A549 (cell line): ENCODE data around the gene PRRG1. TPM values are rescaled to one million over a fixed set of nuclear protein-coding genes. Genes with fewer than 3 reads are reported as not detected.

Experiments used
- ATAC-seq, 2 experiments: fragments of 200-7000 bp in 1 of 2; fragments of >200 bp in 1 of 2; cut with Nextera tagmentation in 1 of 2; cut with Tn5 transposase in 1 of 2; 3 replicates each; pipeline versions ENCODE4 v1.8.0 to v1.9.1; 2018 to 2020; ENCODE audit warnings: mild to moderate bottlenecking in 1 of 2, moderate library complexity in 1 of 2
- CTCF ChIA-PET: fragments of 300-600 bp; sonication (Branson Sonifier 250); formaldehyde crosslinking; extraction: SDS; loops from one replicate; lab custom pipeline; 2021; ENCODE audit warnings: antibody characterized with exemption, inconsistent platforms; lab: Yijun Ruan, JAX
- POLR2A ChIA-PET: fragments of 350-600 bp; formaldehyde crosslinking; extraction: SDS; loops from one replicate; lab custom pipeline; 2021; ENCODE audit warnings: antibody characterized with exemption, inconsistent platforms; lab: Yijun Ruan, JAX
- DNase-seq, 2 experiments: peaks; one replicate each; pipeline versions ENCODE4 v3.0.0 to v3.0.0-alpha.2; 2011 to 2016; ENCODE audit warnings: low read depth in 1 of 2, low spot score in 1 of 2
- FAIRE-seq: peaks from 2 replicates; lab custom pipeline; 2011; peaks lifted over from hg19 to GRCh38; lab: Jason Lieb, UNC
- H3K27ac ChIP-seq, 2 experiments: fragments of >200 bp; sonication (Bioruptor Twin); formaldehyde crosslinking; 3 replicates each; pipeline ENCODE4 v1.5.1; 2016 to 2017
- H3K4me1 ChIP-seq: fragments of >200 bp; sonication (Bioruptor Twin); formaldehyde crosslinking; 3 replicates; pipeline ENCODE4 v1.6.1; 2016
- H3K4me2 ChIP-seq: fragments of >200 bp; sonication (Bioruptor Twin); formaldehyde crosslinking; 3 replicates; pipeline ENCODE4 v1.6.1; 2016
- H3K4me3 ChIP-seq: fragments of >200 bp; sonication (Bioruptor Twin); formaldehyde crosslinking; 3 replicates; pipeline ENCODE4 v1.5.1; 2016
- H3K9me3 ChIP-seq: fragments of >200 bp; sonication (Bioruptor Twin); formaldehyde crosslinking; 3 replicates; pipeline ENCODE4 v1.6.1; 2016
- BCL3 ChIP-seq: fragments of >200 bp; sonication (Bioruptor Twin); formaldehyde crosslinking; IDR thresholded peaks from 3 replicates; pipeline ENCODE4 v1.6.1; 2016
- CEBPB ChIP-seq, 2 experiments: fragments of >200 bp in 1 of 2; sonication (Bioruptor Twin) in 1 of 2; formaldehyde crosslinking in 1 of 2; IDR thresholded peaks; 2 replicates each; pipeline ENCODE4 v1.6.1; 2012 to 2016
- CHD4 ChIP-seq: fragments of 200-600 bp; sonication (generic); IDR thresholded peaks from 2 replicates; pipeline ENCODE4 v1.6.1; 2016; ENCODE audit warnings: antibody characterized with exemption, mild to moderate bottlenecking, borderline replicate concordance
- CTCF ChIP-seq: fragments of >200 bp; sonication (Bioruptor Twin); formaldehyde crosslinking; IDR thresholded peaks from 3 replicates; pipeline ENCODE4 v1.5.1; 2016
- FOSL2 ChIP-seq, 2 experiments: fragments of 450-650 bp in 1 of 2; fragments of >200 bp in 1 of 2; sonication (Bioruptor Twin) in 1 of 2; formaldehyde crosslinking; IDR thresholded peaks; 2 replicates each; pipeline versions ENCODE4 v1.5.0 to v1.6.1; 2016 to 2020; ENCODE audit warnings: mild to moderate bottlenecking in 1 of 2, moderate library complexity in 1 of 2
- GATA3 ChIP-seq: IDR thresholded peaks from 2 replicates; pipeline ENCODE4 v1.6.1; 2012; ENCODE audit warnings: borderline replicate concordance
- JUNB ChIP-seq: fragments of >200 bp; sonication (Bioruptor Twin); formaldehyde crosslinking; IDR thresholded peaks from 2 replicates; pipeline ENCODE4 v1.6.1; 2016
- MAZ ChIP-seq: fragments of 150-350 bp; IDR thresholded peaks from 2 replicates; pipeline ENCODE4 v1.6.1; 2014; ENCODE audit warnings: antibody characterized with exemption, low read depth, low read length, borderline replicate concordance
- MYC ChIP-seq: IDR thresholded peaks from 2 replicates; pipeline ENCODE4 v1.6.1; 2012; ENCODE audit warnings: mild to moderate bottlenecking, inconsistent platforms, low read length, improper control_type of control experiment, borderline replicate concordance
- NR3C1 ChIP-seq: fragments of >200 bp; sonication (Bioruptor Twin); formaldehyde crosslinking; IDR thresholded peaks from 3 replicates; pipeline ENCODE4 v1.6.1; 2017
- RCOR1 ChIP-seq: fragments of 150-350 bp; IDR thresholded peaks from 2 replicates; pipeline ENCODE4 v1.6.1; 2014; ENCODE audit warnings: antibody characterized with exemption, low read length, low read depth
- RFX5 ChIP-seq: fragments of 450-650 bp; IDR thresholded peaks from 2 replicates; pipeline ENCODE4 v1.7.1; 2014; ENCODE audit warnings: antibody characterized with exemption, mild to moderate bottlenecking, moderate library complexity
- RNF2 ChIP-seq: fragments of 200-600 bp; sonication (generic); IDR thresholded peaks from 2 replicates; pipeline ENCODE4 v1.6.1; 2016; ENCODE audit warnings: low read depth, mild to moderate bottlenecking, antibody characterized with exemption, moderate library complexity, borderline replicate concordance
- SMC3 ChIP-seq: fragments of >200 bp; sonication (Bioruptor Twin); formaldehyde crosslinking; IDR thresholded peaks from 3 replicates; pipeline ENCODE4 v1.6.1; 2018; ENCODE audit warnings: inconsistent platforms
- SREBF2 ChIP-seq: fragments of 450-650 bp; IDR thresholded peaks from 2 replicates; pipeline ENCODE4 v1.6.1; 2014; ENCODE audit warnings: mild to moderate bottlenecking, moderate library complexity
- ZC3H11A ChIP-seq: fragments of 450-650 bp; IDR thresholded peaks from 2 replicates; pipeline ENCODE4 v1.6.1; 2014; ENCODE audit warnings: antibody characterized with exemption, mild to moderate bottlenecking
- ZFP36 ChIP-seq: fragments of 450-650 bp; IDR thresholded peaks from 2 replicates; pipeline ENCODE4 v1.6.1; 2014; ENCODE audit warnings: borderline replicate concordance; ENCODE audit not compliant: partially characterized antibody
- WGBS: methylation state at CpG from one replicate; pipeline ENCODE4 v1.1.6; 2017; ENCODE audit errors: missing lambda C conversion rate; 5-methylcytosine and 5-hydroxymethylcytosine counted together
- polyA plus RNA-seq, 4 experiments: library from polyadenylated mRNA; depleted of rRNA in 3 of 4; stranded (reverse); fragments of >200 nt; fragmentation: RNase III in 1 of 4; extraction: RNeasy Plus Mini Kit Qiagen cat#74134 plus additional on column Dnase treatment in 1 of 4; gene quantifications; 2 replicates in 3 of 4; 3 replicates in 1 of 4; pipeline ENCODE4 v1.2.3, GENCODE V29; 2011 to 2017
- TF ChIP-seq, protein P1 (sequence below): fragments of 150-350 bp; IDR thresholded peaks from 2 replicates; pipeline ENCODE4 v1.6.1; 2014; ENCODE audit warnings: low read depth, mild to moderate bottlenecking, low read length
- TF ChIP-seq, protein P2 (sequence below): fragments of 450-650 bp; IDR thresholded peaks from 2 replicates; pipeline ENCODE4 v1.6.1; 2014; ENCODE audit warnings: antibody characterized with exemption
- TF ChIP-seq, protein P3 (sequence below): IDR thresholded peaks from 2 replicates; pipeline ENCODE4 v1.6.1; 2012

Gene PRRG1
- polyA plus RNA-seq, 2 of the 4 experiments (the other 2 are of a cell fraction): 5.0 to 15.9 TPM

DNA sequence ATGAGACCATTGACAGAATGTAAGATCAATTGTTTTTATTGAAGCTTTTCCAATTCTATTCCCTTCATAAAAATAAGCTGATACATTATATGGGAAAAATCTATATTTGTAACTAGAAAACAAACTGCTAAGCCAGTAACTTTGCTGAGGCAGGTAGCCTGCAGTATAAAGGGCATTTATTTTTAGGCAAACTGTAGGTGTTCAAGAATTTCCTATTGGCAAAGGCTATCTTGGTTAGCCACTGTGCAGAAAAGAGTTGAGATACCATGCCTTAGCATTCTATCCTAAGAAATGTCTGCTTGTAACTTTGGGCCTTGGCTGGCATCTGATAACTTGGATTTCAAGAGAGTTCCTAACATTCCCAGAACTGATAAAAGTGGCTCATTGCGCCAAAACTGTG, 18.5 kb upstream of the PRRG1 start:
- no peak overlapping the region for H3K4me2 ChIP-seq
- CTCF ChIA-PET: no interaction called here
- FAIRE-seq (no peak), ATAC-seq (no peak), DNase-seq (no peak)
- H3K4me3 ChIP-seq: no peak overlapping the region
- POLR2A ChIA-PET: no interaction called here
- H3K4me1 ChIP-seq: no peaks in the 10 kb centered on the region
- 30% methylated on average over 1 of the region's 1 CpG for WGBS
- TF ChIP-seq JUNB (no peak), GATA3 (no peak), BCL3 (no peak), RFX5 (no peak), CEBPB (IDR thresholded peaks at IDR 0.05) (no peak)
- TF ChIP-seq, protein P1, sequence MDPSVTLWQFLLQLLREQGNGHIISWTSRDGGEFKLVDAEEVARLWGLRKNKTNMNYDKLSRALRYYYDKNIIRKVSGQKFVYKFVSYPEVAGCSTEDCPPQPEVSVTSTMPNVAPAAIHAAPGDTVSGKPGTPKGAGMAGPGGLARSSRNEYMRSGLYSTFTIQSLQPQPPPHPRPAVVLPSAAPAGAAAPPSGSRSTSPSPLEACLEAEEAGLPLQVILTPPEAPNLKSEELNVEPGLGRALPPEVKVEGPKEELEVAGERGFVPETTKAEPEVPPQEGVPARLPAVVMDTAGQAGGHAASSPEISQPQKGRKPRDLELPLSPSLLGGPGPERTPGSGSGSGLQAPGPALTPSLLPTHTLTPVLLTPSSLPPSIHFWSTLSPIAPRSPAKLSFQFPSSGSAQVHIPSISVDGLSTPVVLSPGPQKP: no peak
- TF ChIP-seq, protein P2, sequence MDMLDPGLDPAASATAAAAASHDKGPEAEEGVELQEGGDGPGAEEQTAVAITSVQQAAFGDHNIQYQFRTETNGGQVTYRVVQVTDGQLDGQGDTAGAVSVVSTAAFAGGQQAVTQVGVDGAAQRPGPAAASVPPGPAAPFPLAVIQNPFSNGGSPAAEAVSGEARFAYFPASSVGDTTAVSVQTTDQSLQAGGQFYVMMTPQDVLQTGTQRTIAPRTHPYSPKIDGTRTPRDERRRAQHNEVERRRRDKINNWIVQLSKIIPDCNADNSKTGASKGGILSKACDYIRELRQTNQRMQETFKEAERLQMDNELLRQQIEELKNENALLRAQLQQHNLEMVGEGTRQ: no peak
- H3K9me3 ChIP-seq: no peaks in the 10 kb centered on the region
- no peak overlapping the region for H3K27ac ChIP-seq

- ATAC-seq (no peak), FAIRE-seq (no peak), DNase-seq (no peak)
- no peaks in the 10 kb centered on the region for H3K9me3 ChIP-seq
- no peaks in the 10 kb centered on the region for H3K4me1 ChIP-seq
- H3K27ac ChIP-seq: no peak overlapping the region
- H3K4me3 ChIP-seq: no peak overlapping the region
- TF ChIP-seq CHD4 (no peak), CTCF (no peak), ZFP36 (no peak), ZC3H11A (no peak), RNF2 (no peak), SREBF2 (no peak), FOSL2 (IDR thresholded peaks at IDR 0.05) (no peak), FOSL2 (CRISPR knock-in tag; IDR thresholded peaks at IDR 0.05) (no peak), MYC (no peak), BCL3 (no peak), NR3C1 (no peak), MAZ (no peak), RFX5 (no peak), RCOR1 (no peak), SMC3 (no peak)
- TF ChIP-seq, protein P3, sequence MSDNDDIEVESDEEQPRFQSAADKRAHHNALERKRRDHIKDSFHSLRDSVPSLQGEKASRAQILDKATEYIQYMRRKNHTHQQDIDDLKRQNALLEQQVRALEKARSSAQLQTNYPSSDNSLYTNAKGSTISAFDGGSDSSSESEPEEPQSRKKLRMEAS: no peak
- 38% methylated on average over 4 of the region's 4 CpGs for WGBS
- POLR2A ChIA-PET: no interaction called here
- H3K4me2 ChIP-seq: no peak overlapping the region
- CTCF ChIA-PET: no interaction called here
Observed at GRCh38 chrX:37331546-37331945, 17.6 kb upstream of the PRRG1 start.
